GM18508 (cell line): Measurements from ENCODE around the gene ANKRD11.
"Not testable (repeated sequence)": the region's sequence is repeated elsewhere in the genome, so short reads cannot be mapped to it uniquely, and the experiment has no call there.

ENCODE experiments used
- ATAC-seq: cut with Tn5 transposase; IDR thresholded peaks from one replicate; pipeline ENCODE4 v1.9.1; 2021; ENCODE audit warnings: moderate number of reproducible peaks; ENCODE audit not compliant: insufficient read depth, unreplicated experiment

Gene ANKRD11

DNA sequence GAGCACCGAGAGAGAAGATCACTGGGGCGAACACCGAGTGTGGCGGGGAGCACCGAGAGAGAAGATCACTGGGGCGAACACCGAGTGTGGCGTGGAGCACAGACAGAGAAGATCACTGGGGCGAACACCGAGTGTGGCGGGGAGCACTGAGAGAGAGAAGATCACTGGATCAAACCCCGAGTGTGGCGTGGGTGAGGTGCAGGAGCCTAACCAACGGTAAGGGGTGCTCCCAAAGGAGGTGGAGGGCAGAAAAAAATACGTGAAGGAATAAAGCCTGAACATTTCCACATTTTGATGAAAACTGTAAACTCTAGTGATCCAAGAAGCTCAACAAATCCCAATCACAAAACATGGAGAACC, 100.2 kb downstream of the ANKRD11 start:
- ATAC-seq: not testable (repeated sequence)

- ATAC-seq: not testable (repeated sequence)
Observed at GRCh38 chr16:89389504-89390223, 100.7 kb downstream of the ANKRD11 start.

DNA sequence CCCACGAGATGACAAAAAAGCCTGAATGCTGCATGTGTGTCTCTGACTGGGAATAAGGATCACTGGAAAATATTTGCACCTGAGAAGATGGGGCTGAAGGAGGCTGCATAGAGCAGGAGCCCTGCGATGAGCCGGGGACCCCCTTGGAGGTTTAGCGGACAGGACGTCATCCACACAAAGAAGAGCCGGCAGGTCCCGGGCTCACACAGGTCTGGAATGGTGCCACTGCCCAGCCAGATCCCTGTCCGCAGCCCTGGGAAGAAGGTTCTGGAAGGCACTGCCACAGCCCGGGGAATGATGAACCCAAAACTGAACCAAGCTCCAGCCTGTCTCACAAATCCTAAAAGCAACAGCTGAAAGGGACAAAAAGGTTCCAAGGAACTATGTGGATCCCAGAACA, 101.8 kb downstream of the ANKRD11 start:
- no peak for ATAC-seq

- no peak for ATAC-seq
Observed at GRCh38 chr16:89386306-89387185, 103.8 kb downstream of the ANKRD11 start.

DNA sequence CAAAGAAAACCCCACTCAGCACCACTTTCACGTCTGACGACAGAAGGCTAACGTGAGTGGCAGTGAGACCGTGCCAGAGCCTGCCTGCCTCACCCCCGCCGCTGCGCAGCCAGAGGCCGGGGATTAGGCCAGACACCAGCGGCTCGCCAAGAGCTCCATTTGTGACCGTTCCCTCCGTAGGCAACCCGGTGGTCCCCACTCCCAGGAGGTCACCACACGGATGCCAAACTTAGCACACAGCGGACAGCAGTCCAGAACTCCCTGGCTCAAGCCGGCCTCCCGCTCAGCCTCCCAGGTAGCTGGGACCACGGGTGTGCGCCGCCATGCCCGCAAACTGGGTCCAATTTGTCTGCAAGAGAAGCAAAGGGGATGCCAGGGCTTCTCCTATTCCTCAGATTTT, 104.6 kb downstream of the ANKRD11 start:
- ATAC-seq: no peak

DNA sequence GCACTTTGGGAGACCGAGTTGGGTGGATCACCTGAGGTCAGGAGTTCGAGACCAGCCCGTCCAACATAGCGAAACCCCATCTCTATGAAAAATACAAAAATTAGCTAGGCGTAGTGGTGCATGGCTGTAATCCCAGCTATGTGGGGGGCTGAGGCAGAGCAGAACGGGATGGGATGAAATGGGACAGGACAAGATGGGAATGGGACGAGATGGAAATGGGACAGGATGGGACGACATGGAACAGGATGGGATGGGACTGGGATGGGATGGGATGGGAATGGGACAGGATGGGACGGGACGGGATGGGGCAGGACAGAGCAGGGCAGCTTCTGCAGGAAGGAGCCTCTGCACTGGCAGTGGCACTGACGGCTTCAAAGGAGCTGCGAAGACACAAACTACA, 106.1 kb downstream of the ANKRD11 start:
- no peak for ATAC-seq

GRCh38 chr16:89383095-89384003, 107.0 kb downstream of the ANKRD11 start:
- ATAC-seq: no peak

- not testable (repeated sequence) for ATAC-seq
Observed at GRCh38 chr16:89382555-89382954, 107.8 kb downstream of the ANKRD11 start.

- ATAC-seq: no peak
Observed at GRCh38 chr16:89381788-89382187, 108.6 kb downstream of the ANKRD11 start.

- no peak for ATAC-seq
Observed at GRCh38 chr16:89380681-89381080, 109.7 kb downstream of the ANKRD11 start.

DNA sequence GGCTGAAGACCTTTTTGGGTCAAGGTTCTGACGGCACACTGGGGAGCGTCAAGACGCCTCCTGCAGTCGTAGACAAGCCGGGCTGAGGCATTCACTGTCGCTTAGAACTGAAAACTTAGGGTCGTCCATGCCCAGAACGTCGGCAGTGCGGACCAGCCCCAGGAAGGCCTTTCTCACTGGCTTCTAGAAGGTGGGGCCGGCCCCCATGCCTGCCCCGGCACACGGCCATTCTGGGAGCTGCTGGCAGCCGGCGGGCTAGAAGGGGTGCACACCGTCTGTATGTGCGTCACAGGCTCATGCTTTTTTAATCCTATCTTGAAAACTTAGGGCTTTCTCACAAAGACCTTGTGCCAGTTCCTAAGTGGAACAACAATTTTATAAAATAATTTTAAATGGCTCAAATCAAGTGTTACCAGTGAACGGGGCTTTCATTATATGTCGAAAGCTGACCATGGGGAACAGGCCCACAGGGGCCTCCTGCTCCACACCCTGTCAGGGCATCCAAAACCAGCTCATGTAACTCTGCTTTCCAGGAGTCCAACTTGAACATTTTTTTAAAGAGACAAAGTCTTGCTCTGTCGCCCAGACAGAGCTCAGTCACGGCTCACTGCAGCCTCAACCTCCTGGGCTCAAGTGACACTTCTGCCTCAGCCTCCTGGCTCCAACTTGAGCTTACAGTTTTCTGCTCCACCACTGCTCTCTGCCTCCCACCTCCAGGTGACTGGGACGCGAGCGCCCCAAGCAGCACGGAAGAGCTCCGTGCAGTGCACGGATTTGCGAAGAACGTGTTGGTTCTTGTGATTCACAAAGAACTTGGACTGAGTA, 111.2 kb downstream of the ANKRD11 start:
- no peak for ATAC-seq

- no peak for ATAC-seq
Observed at GRCh38 chr16:89377453-89377848, 112.9 kb downstream of the ANKRD11 start.

- no peak for ATAC-seq
Observed at GRCh38 chr16:89376812-89377452, 113.4 kb downstream of the ANKRD11 start.

GRCh38 chr16:89375686-89376085, 114.7 kb downstream of the ANKRD11 start:
- no peak for ATAC-seq

GRCh38 chr16:89375021-89375420, 115.3 kb downstream of the ANKRD11 start:
- no peak for ATAC-seq

DNA sequence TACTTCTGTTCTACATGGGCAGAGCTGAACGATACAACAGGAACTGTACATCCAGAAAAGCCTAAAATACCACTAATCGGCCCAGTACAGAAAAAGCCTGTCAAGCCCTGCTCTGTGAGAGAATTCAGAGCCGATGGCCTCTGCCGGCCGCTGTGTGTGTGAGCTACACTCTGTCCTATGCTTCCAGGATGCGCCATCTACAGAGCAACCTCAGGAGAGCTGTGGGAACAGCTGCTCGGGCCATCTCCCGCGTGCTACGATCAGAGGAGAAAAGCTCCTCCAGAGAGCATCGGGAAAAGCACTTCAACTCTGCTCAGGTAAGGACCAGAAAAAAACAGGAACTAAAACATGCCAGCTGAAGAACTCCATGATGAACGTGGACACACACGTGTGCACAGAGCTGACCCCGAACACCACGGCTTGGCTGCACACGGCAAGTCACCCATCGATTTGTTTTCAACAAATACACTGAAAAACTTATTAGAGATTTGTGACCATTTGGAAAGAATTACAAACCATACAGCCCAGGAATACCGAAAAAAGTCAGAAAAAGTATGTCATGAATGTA, 115.9 kb downstream of the ANKRD11 start:
- no peak for ATAC-seq

- ATAC-seq: no peak
Observed at GRCh38 chr16:89373355-89374110, 116.8 kb downstream of the ANKRD11 start.

- no peak for ATAC-seq
Observed at GRCh38 chr16:89371968-89372634, 118.3 kb downstream of the ANKRD11 start.
